ENCODE data around the gene ALK.
A peak's percentile ranks its signal among the peaks of the same experiment; 100 is the strongest.

ALK gene

GRCh38 chr2:29240601-29241000 is 680.8 kb downstream of the ALK start:
- Histone ChIP-seq H3K9me3 (ENCODE audit: low read length) (no peaks in the 10 kb centered on the region), H3F3A (ENCODE audit: insufficient read depth, low read length) (no peaks in the 10 kb centered on the region), H3K9ac (ENCODE audit: low read length) (no peak overlapping the region), H3K27ac (ENCODE audit: low read depth, low read length, poor library complexity, severe bottlenecking) (no peak overlapping the region), H3K9me2 (ENCODE audit: low read depth, low read length) (no peaks in the 10 kb centered on the region), H3K4me2 (ENCODE audit: low read length) (no peak overlapping the region), H4K20me1 (ENCODE audit: insufficient read depth, low read length) (no peaks in the 10 kb centered on the region), H3K27me3 (ENCODE audit: insufficient read depth, low read length) (no peaks in the 10 kb centered on the region), H3K4me3 (ENCODE audit: low read depth, low read length, poor library complexity, severe bottlenecking) (no peak overlapping the region), H2AFZ (ENCODE audit: low read length) (no peak overlapping the region), H3K36me3 (ENCODE audit: insufficient read depth, low read length) (no peaks in the 10 kb centered on the region), H3K79me2 (ENCODE audit: insufficient read depth, low read length) (no peaks in the 10 kb centered on the region), H3K4me1 (ENCODE audit: insufficient read depth, low read length, severe bottlenecking) (no peaks in the 10 kb centered on the region)
- no peak for TF ChIP-seq CTCF (IDR thresholded peaks at IDR 0.05; ENCODE audit: low read length)
- TF ChIP-seq EZH2 (IDR thresholded peaks at IDR 0.05; ENCODE audit: borderline replicate concordance, low read length): no peak

GRCh38 chr2:29239209-29239960 is 682.0 kb downstream of the ALK start:
- no peaks in the 10 kb centered on the region for H3K9me2 ChIP-seq (ENCODE audit: low read depth, low read length)
- no peaks in the 10 kb centered on the region for H3K27me3 ChIP-seq (ENCODE audit: insufficient read depth, low read length)
- H3K4me3 ChIP-seq (ENCODE audit: low read depth, low read length, poor library complexity, severe bottlenecking): no peak overlapping the region
- no peak for TF ChIP-seq EZH2 (IDR thresholded peaks at IDR 0.05; ENCODE audit: borderline replicate concordance, low read length)
- no peak for TF ChIP-seq CTCF (IDR thresholded peaks at IDR 0.05; ENCODE audit: low read length)
- H2AFZ ChIP-seq (ENCODE audit: low read length): no peak overlapping the region
- H3K4me2 ChIP-seq (ENCODE audit: low read length): no peak overlapping the region
- H3K79me2 ChIP-seq (ENCODE audit: insufficient read depth, low read length): no peaks in the 10 kb centered on the region
- H3K27ac ChIP-seq (ENCODE audit: low read depth, low read length, poor library complexity, severe bottlenecking): no peak overlapping the region
- no peaks in the 10 kb centered on the region for H3K9me3 ChIP-seq (ENCODE audit: low read length)
- H3K36me3 ChIP-seq (ENCODE audit: insufficient read depth, low read length): no peaks in the 10 kb centered on the region
- no peaks in the 10 kb centered on the region for H3K4me1 ChIP-seq (ENCODE audit: insufficient read depth, low read length, severe bottlenecking)
- no peak overlapping the region for H3K9ac ChIP-seq (ENCODE audit: low read length)
- H4K20me1 ChIP-seq (ENCODE audit: insufficient read depth, low read length): no peaks in the 10 kb centered on the region
- no peaks in the 10 kb centered on the region for H3F3A ChIP-seq (ENCODE audit: insufficient read depth, low read length)

- H3K4me1 ChIP-seq (ENCODE audit: insufficient read depth, low read length, severe bottlenecking): no peaks in the 10 kb centered on the region
- no peaks in the 10 kb centered on the region for H4K20me1 ChIP-seq (ENCODE audit: insufficient read depth, low read length)
- no peaks in the 10 kb centered on the region for H3F3A ChIP-seq (ENCODE audit: insufficient read depth, low read length)
- no peak overlapping the region for H3K27ac ChIP-seq (ENCODE audit: low read depth, low read length, poor library complexity, severe bottlenecking)
- no peaks in the 10 kb centered on the region for H3K27me3 ChIP-seq (ENCODE audit: insufficient read depth, low read length)
- H3K79me2 ChIP-seq (ENCODE audit: insufficient read depth, low read length): no peaks in the 10 kb centered on the region
- no peaks in the 10 kb centered on the region for H3K9me3 ChIP-seq (ENCODE audit: low read length)
- H3K9me2 ChIP-seq (ENCODE audit: low read depth, low read length): no peaks in the 10 kb centered on the region
- no peaks in the 10 kb centered on the region for H3K36me3 ChIP-seq (ENCODE audit: insufficient read depth, low read length)
- no peak overlapping the region for H2AFZ ChIP-seq (ENCODE audit: low read length)
- no peak overlapping the region for H3K4me3 ChIP-seq (ENCODE audit: low read depth, low read length, poor library complexity, severe bottlenecking)
- H3K4me2 ChIP-seq (ENCODE audit: low read length): no peak overlapping the region
- no peak for TF ChIP-seq EZH2 (IDR thresholded peaks at IDR 0.05; ENCODE audit: borderline replicate concordance, low read length)
- TF ChIP-seq CTCF (IDR thresholded peaks at IDR 0.05; ENCODE audit: low read length): peak; percentile 59
- H3K9ac ChIP-seq (ENCODE audit: low read length): no peak overlapping the region
Measured at GRCh38 chr2:29238497-29238896, 682.9 kb downstream of the ALK start.
